ENCODE results near the gene PSME1.
A peak's percentile ranks its signal among the peaks of the same experiment; 100 is the strongest.

PSME1 gene

GRCh38 chr14:24138396-24139271, 2.6 kb downstream of the PSME1 start:
- no peak for DNase-seq (ENCODE audit: extremely low read depth, insufficient read length)
- Histone ChIP-seq H3K27me3 (replicated peaks; ENCODE audit: control insufficient read depth, insufficient read depth, low read length) (no peaks in the 10 kb centered on the region), H3K36me3 (ENCODE audit: control insufficient read depth, insufficient read depth, low read length) (peaks cover 16% of the 10 kb centered on the region), H3K4me3 (replicated peaks; ENCODE audit: low read depth, low read length) (no peak overlapping the region)
- no peak for TF ChIP-seq CTCF (IDR thresholded peaks at IDR 0.05; ENCODE audit: insufficient read depth, low read length, poor library complexity, severe bottlenecking)

DNA sequence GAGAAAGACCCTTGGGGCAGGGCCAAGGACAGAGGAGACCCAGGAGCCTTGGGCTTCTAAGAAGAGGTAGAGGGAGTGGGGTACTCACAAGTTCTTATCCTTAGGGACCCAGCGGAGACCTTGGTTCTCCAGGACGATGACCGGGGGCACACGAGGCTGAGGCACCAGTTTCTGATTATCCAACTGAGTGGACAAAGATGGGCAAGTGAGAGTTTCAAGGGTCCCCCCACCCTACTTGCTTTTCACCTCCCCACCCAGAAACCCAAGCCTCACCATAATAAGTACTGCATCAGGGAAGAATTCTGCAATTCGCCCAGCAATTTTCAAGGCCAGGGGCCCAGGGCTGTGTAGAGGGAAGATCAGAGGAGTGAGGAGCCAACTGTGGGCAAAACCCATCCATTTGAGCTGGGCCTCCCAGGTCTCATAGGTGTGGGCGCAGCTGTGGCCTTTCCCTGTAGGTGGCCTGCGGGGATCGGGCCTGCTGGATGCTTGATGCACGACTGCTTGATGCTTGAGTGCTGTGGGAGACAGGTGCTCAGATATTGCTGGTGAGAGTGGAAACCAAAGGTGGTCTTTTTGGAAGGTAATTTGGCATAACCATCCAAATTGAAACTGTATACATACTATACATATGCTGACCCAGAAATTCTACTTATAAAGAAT, 3.4 kb downstream of the PSME1 start:
- H3K36me3 ChIP-seq (ENCODE audit: control insufficient read depth, insufficient read depth, low read length) = peaks cover 22% of the 10 kb centered on the region
- TF ChIP-seq CTCF (IDR thresholded peaks at IDR 0.05; ENCODE audit: insufficient read depth, low read length, poor library complexity, severe bottlenecking) = no peak
- no peak for DNase-seq (ENCODE audit: extremely low read depth, insufficient read length)
- peak overlapping the region; percentile 74 for H3K4me3 ChIP-seq (replicated peaks; ENCODE audit: low read depth, low read length)
- H3K27me3 ChIP-seq (replicated peaks; ENCODE audit: control insufficient read depth, insufficient read depth, low read length) = no peaks in the 10 kb centered on the region

GRCh38 chr14:24141097-24141880, 5.3 kb downstream of the PSME1 start, which contains the start of gene EMC9:
EMC9 (minus strand) TSS chr14:24141591; CDS start chr14:24141304, 287 bp downstream.
- Histone ChIP-seq H3K36me3 (ENCODE audit: control insufficient read depth, insufficient read depth, low read length) (peaks cover 28% of the 10 kb centered on the region), H3K27me3 (replicated peaks; ENCODE audit: control insufficient read depth, insufficient read depth, low read length) (no peaks in the 10 kb centered on the region), H3K4me3 (replicated peaks; ENCODE audit: low read depth, low read length) (peak within 1 kb of the TSS; percentile 74)
- peak; percentile 99 for DNase-seq (ENCODE audit: extremely low read depth, insufficient read length)
- peak; percentile 7 for TF ChIP-seq CTCF (IDR thresholded peaks at IDR 0.05; ENCODE audit: insufficient read depth, low read length, poor library complexity, severe bottlenecking)

GRCh38 chr14:24143511-24143910, 7.5 kb downstream of the PSME1 start:
- Histone ChIP-seq H3K27me3 (replicated peaks; ENCODE audit: control insufficient read depth, insufficient read depth, low read length) (no peaks in the 10 kb centered on the region), H3K36me3 (ENCODE audit: control insufficient read depth, insufficient read depth, low read length) (peaks cover 18% of the 10 kb centered on the region), H3K4me3 (replicated peaks; ENCODE audit: low read depth, low read length) (no peak overlapping the region)
- TF ChIP-seq CTCF (IDR thresholded peaks at IDR 0.05; ENCODE audit: insufficient read depth, low read length, poor library complexity, severe bottlenecking) = no peak
- DNase-seq (ENCODE audit: extremely low read depth, insufficient read length) = no peak

GRCh38 chr14:24144451-24144850, 8.5 kb downstream of the PSME1 start:
- H3K36me3 ChIP-seq (ENCODE audit: control insufficient read depth, insufficient read depth, low read length) = peaks cover 17% of the 10 kb centered on the region
- TF ChIP-seq CTCF (IDR thresholded peaks at IDR 0.05; ENCODE audit: insufficient read depth, low read length, poor library complexity, severe bottlenecking) = no peak

More at GRCh38 chr14:24144451-24144850, 8.5 kb downstream of the PSME1 start:
- peak overlapping the region; percentile 100 for H3K4me3 ChIP-seq (replicated peaks; ENCODE audit: low read depth, low read length)
- no peaks in the 10 kb centered on the region for H3K27me3 ChIP-seq (replicated peaks; ENCODE audit: control insufficient read depth, insufficient read depth, low read length)
- no peak for DNase-seq (ENCODE audit: extremely low read depth, insufficient read length)

Data from GM06990 (cell line).